Diencephalon (tissue), 1 donor: ENCODE results near the gene GPR87. TPM values are rescaled to one million over a fixed set of nuclear protein-coding genes. Genes with fewer than 3 reads are reported as not detected.

Experiments used
- total RNA-seq: library from RNA; depleted of rRNA; stranded (reverse); fragments of >200 nt; gene quantifications from one replicate; pipeline ENCODE4 v1.2.3, GENCODE V29; 2014

The GPR87 gene, protein sequence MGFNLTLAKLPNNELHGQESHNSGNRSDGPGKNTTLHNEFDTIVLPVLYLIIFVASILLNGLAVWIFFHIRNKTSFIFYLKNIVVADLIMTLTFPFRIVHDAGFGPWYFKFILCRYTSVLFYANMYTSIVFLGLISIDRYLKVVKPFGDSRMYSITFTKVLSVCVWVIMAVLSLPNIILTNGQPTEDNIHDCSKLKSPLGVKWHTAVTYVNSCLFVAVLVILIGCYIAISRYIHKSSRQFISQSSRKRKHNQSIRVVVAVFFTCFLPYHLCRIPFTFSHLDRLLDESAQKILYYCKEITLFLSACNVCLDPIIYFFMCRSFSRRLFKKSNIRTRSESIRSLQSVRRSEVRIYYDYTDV
- total RNA-seq = not detected

DNA sequence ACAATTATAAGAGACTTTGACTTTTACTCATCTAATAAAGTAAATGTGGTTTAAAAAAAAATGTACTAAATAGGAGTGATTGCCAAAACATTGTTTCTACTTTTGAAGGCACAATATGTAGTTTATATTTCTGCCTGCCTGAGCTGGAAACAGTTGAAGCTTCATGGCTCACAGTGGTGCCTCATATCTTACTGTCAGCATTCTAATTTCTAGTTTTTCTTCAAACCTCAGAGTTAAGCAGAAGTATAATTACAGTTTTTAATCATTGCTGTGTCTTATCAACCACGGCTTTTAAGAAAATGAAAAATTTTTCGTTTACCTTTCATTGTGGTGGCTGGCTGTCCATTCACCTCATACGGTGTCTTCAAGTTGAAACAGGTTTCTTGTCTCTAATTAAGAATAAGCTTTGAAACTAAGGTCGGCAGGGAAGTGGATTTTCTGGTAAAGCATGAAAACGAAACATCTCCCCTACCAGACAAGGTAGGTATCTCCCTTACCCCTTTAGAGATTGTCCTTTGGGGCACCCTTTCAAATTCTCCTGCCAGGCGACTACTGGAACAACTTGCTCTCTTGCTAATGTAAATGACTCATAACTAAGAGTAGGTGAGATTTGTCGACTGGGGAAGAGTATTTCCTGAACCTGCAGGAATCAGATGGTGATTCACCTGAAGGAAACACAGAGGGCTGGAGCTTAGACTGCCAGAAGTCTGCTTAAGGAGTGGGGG lies at the start of gene GPR87:
Gene GPR87 (minus strand): TSS at position 554 of the 725 bp plus-strand sequence. CDS start 16,720 bp downstream, outside the sequence.

DNA sequence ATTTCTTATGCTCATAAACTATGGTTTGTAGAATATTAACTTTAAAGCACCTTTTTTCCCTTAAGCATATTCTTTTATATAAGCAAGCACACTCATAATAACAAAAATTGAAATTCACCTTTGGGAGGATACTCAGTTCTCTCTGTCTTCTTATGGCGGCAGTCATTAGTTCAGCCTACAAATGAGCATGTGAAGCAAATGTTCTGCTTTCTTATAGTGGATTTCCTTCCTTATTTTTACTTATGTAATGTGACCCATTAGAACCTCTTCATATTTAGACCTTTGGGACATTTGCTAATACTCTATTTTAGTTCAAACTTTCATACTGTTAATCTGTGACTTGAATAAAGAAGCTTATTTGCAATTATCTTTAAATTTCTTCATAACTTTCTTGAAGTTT lies 12.7 kb upstream of the GPR87 start, which contains the start of gene P2RY13:
Gene P2RY13 (minus strand): TSS at position 187 of the 400 bp plus-strand sequence. CDS start 21 bp downstream, at position 166.

DNA sequence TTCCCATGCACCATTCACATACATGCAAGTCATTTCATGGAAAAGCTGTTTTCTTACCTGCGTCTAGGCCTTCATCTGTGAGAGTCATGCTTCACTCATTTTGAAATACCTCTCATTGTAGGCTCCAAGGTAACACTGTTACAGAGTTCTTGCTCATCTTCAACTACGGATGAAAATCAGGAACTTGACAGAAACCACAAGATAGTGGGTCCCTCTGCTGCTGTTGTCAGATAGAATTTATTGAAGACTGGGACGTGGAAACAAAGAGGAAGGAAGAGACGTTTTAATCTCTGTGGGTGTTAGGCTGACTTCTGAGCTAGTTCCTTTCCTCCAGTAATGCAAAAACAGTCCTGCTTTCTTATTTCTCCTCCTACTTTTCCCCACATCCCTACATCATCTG lies 38.4 kb downstream of the GPR87 start, which contains the start of gene P2RY14:
Gene P2RY14 (minus strand): TSS at position 313 of the 400 bp plus-strand sequence. CDS start 64,226 bp downstream, outside the sequence.

Other genes with a start within 250 kb of the GPR87 start
- gene MED12L, start 231.2 kb downstream of the GPR87 start, total RNA-seq = 23.8 TPM
- gene GPR171, start 113.6 kb downstream of the GPR87 start, total RNA-seq = not detected
- gene P2RY14, start 38.3 kb downstream of the GPR87 start, total RNA-seq = 1.4 TPM
- 3.5 TPM for gene P2RY13, start 12.7 kb upstream of the GPR87 start, total RNA-seq
- gene P2RY12, start 67.9 kb upstream of the GPR87 start, total RNA-seq = 56.5 TPM
- 4.8 TPM for gene IGSF10, start 144.2 kb upstream of the GPR87 start, total RNA-seq